SH-SY5Y (cell line): ENCODE results near the gene KLC1.

ENCODE experiments used
- GATA2 ChIP-seq: IDR thresholded peaks from 2 replicates; pipeline ENCODE4 v1.6.1; 2011; ENCODE audit warnings: mild to moderate bottlenecking, low read depth, low read length
- GATA3 ChIP-seq: IDR thresholded peaks from 2 replicates; pipeline ENCODE4 v1.6.1; 2011; ENCODE audit warnings: low read depth, mild to moderate bottlenecking, low read length, moderate library complexity

KLC1 gene

GRCh38 chr14:103721334-103722120, 92.5 kb downstream of the KLC1 start:
- TF ChIP-seq GATA3, result no peak
- TF ChIP-seq GATA2, result no peak

GRCh38 chr14:103723748-103724081, 94.7 kb downstream of the KLC1 start:
- TF ChIP-seq GATA3 (no peak), GATA2 (no peak)

- TF ChIP-seq GATA2 (no peak), GATA3 (no peak)
Measured at GRCh38 chr14:103724116-103724515, 95.1 kb downstream of the KLC1 start.

- no peak for TF ChIP-seq GATA2
- TF ChIP-seq GATA3, result no peak
Measured at GRCh38 chr14:103725001-103725682, 96.1 kb downstream of the KLC1 start.

GRCh38 chr14:103725739-103726395, 96.9 kb downstream of the KLC1 start:
- TF ChIP-seq GATA3 (no peak), GATA2 (no peak)

GRCh38 chr14:103726474-103726873, 97.5 kb downstream of the KLC1 start:
- no peak for TF ChIP-seq GATA2
- TF ChIP-seq GATA3, result no peak

- TF ChIP-seq GATA2 (no peak), GATA3 (no peak)
Measured at GRCh38 chr14:103727313-103727980, 98.4 kb downstream of the KLC1 start.

GRCh38 chr14:103728141-103728540, 99.1 kb downstream of the KLC1 start:
- TF ChIP-seq GATA3 (no peak), GATA2 (no peak)

GRCh38 chr14:103728721-103729120, 99.7 kb downstream of the KLC1 start:
- no peak for TF ChIP-seq GATA3
- TF ChIP-seq GATA2, result no peak

- TF ChIP-seq GATA2 (no peak), GATA3 (no peak)
Measured at GRCh38 chr14:103729496-103730448, 100.8 kb downstream of the KLC1 start.

- TF ChIP-seq GATA2, result no peak
- TF ChIP-seq GATA3, result no peak
Measured at GRCh38 chr14:103730490-103731035, 101.6 kb downstream of the KLC1 start.

- TF ChIP-seq GATA3, result no peak
- TF ChIP-seq GATA2, result no peak
Measured at GRCh38 chr14:103731481-103731880, 102.5 kb downstream of the KLC1 start.

- no peak for TF ChIP-seq GATA3
- no peak for TF ChIP-seq GATA2
Measured at GRCh38 chr14:103731916-103732867, 103.2 kb downstream of the KLC1 start.
